SK-N-SH (cell line): ENCODE measurements around the gene RHBDD3. TPM values are rescaled to one million over a fixed set of nuclear protein-coding genes. Genes with fewer than 3 reads are reported as not detected.

Experiments used
- CTCF ChIA-PET: fragments of 300-600, 350-600 bp; formaldehyde crosslinking; extraction: SDS; loops from one replicate; lab custom pipeline; 2021; lab: Yijun Ruan, JAX
- POLR2A ChIA-PET: fragments of 350-600 bp; sonication (Branson Sonifier 250); formaldehyde crosslinking; extraction: SDS; loops from one replicate; lab custom pipeline; 2020; ENCODE audit warnings: antibody characterized with exemption, inconsistent platforms; lab: Yijun Ruan, JAX
- DNase-seq: peaks from one replicate; pipeline ENCODE4 v3.0.0; 2012
- H2AFZ ChIP-seq: fragments of 200-600 bp; sonication (generic); 2 replicates; pipeline ENCODE4 v1.8.1; 2016; ENCODE audit warnings: antibody characterized with exemption, mild to moderate bottlenecking, low read depth
- H3F3A ChIP-seq: fragments of 200-600 bp; sonication (generic); replicated peaks from 2 replicates; pipeline ENCODE3; 2016; ENCODE audit warnings: antibody characterized with exemption, mild to moderate bottlenecking; ENCODE audit not compliant: insufficient read depth
- H3K27ac ChIP-seq, 2 experiments: fragments of 200-500 bp in 1 of 2; fragments of 200-600 bp in 1 of 2; sonication (Bioruptor generic) in 1 of 2; sonication (generic), shearing (Covaris generic) in 1 of 2; 2 replicates each; pipeline versions ENCODE4 v1.5.1 to v1.6.1; 2014 to 2016; ENCODE audit warnings: low read depth in 2 of 2, inconsistent platforms in 1 of 2, low read length in 1 of 2, mild to moderate bottlenecking in 1 of 2, mixed read lengths in 1 of 2
- H3K27me3 ChIP-seq: fragments of 200-600 bp; sonication (generic), shearing (Covaris generic); 2 replicates; pipeline ENCODE4 v1.6.1; 2016; ENCODE audit warnings: mixed run types; ENCODE audit not compliant: insufficient read depth
- H3K36me3 ChIP-seq, 2 experiments: fragments of 200-500 bp in 1 of 2; fragments of 200-600 bp in 1 of 2; sonication (Bioruptor generic) in 1 of 2; sonication (generic) in 1 of 2; replicated peaks in 1 of 2; 2 replicates each; pipeline versions ENCODE3 to v1.5.1; 2014 to 2016; ENCODE audit warnings: low read length in 1 of 2, mild to moderate bottlenecking in 1 of 2; ENCODE audit not compliant: insufficient read depth in 2 of 2, control insufficient read depth in 1 of 2
- H3K4me1 ChIP-seq, 2 experiments: fragments of 200-500 bp in 1 of 2; fragments of 200-600 bp in 1 of 2; sonication (Bioruptor generic) in 1 of 2; sonication (generic), shearing (Covaris generic) in 1 of 2; 2 replicates each; pipeline versions ENCODE4 v1.5.1 to v1.6.1; 2014 to 2016; ENCODE audit warnings: low read depth in 1 of 2, low read length in 1 of 2, mixed run types in 1 of 2; ENCODE audit not compliant: insufficient read depth in 2 of 2, control insufficient read depth in 1 of 2
- H3K4me2 ChIP-seq: fragments of 200-600 bp; sonication (generic), shearing (Covaris generic); 2 replicates; pipeline ENCODE4 v1.6.1; 2017; ENCODE audit warnings: mixed run types
- H3K4me3 ChIP-seq, 2 experiments: fragments of 200-500 bp in 1 of 2; fragments of 200-600 bp in 1 of 2; sonication (Bioruptor generic) in 1 of 2; sonication (generic), shearing (Covaris generic) in 1 of 2; 2 replicates each; pipeline versions ENCODE4 v1.5.1 to v1.8.1; 2014 to 2016; ENCODE audit warnings: low read depth in 2 of 2, inconsistent platforms in 1 of 2, low read length in 1 of 2, mild to moderate bottlenecking in 1 of 2, mixed read lengths in 1 of 2, moderate library complexity in 1 of 2
- H3K79me2 ChIP-seq: fragments of 200-600 bp; sonication (generic); 2 replicates; pipeline ENCODE4 v1.8.1; 2017; ENCODE audit warnings: mild to moderate bottlenecking; ENCODE audit not compliant: insufficient read depth
- H3K9ac ChIP-seq: fragments of 200-600 bp; sonication (generic); 2 replicates; pipeline ENCODE4 v1.6.1; 2017; ENCODE audit warnings: mixed run types
- H3K9me2 ChIP-seq: fragments of 200-600 bp; sonication (generic); 2 replicates; pipeline ENCODE4 v1.6.1; 2017; ENCODE audit warnings: mixed run types
- H3K9me3 ChIP-seq: fragments of 200-600 bp; sonication (generic); 2 replicates; pipeline ENCODE4 v1.6.1; 2017; ENCODE audit warnings: mixed run types, mild to moderate bottlenecking, moderate library complexity
- H4K20me1 ChIP-seq: fragments of 200-600 bp; sonication (generic); 2 replicates; pipeline ENCODE4 v1.6.1; 2017; ENCODE audit warnings: mild to moderate bottlenecking, mixed run types; ENCODE audit not compliant: insufficient read depth
- ELF1 ChIP-seq: IDR thresholded peaks from 2 replicates; pipeline ENCODE4 v1.4.0; 2012
- EZH2phosphoT487 ChIP-seq: fragments of 200-600 bp; sonication (generic); IDR thresholded peaks from 2 replicates; pipeline ENCODE4 v1.6.1; 2017; ENCODE audit warnings: low read depth, mixed run types, mild to moderate bottlenecking, antibody characterized with exemption, moderate library complexity, borderline replicate concordance
- GABPA ChIP-seq: IDR thresholded peaks from 2 replicates; pipeline ENCODE4 v1.4.0; 2012; ENCODE audit warnings: low read depth, mild to moderate bottlenecking
- JUND ChIP-seq: IDR thresholded peaks from 2 replicates; pipeline ENCODE4 v1.4.0; 2012
- MXI1 ChIP-seq: IDR thresholded peaks from 2 replicates; pipeline ENCODE4 v1.6.1; 2012; ENCODE audit warnings: mild to moderate bottlenecking, low read depth, low read length, improper control_type of control experiment
- NFIC ChIP-seq: IDR thresholded peaks from 2 replicates; pipeline ENCODE4 v1.4.0; 2012; ENCODE audit warnings: borderline replicate concordance
- NRF1 ChIP-seq: IDR thresholded peaks from 2 replicates; pipeline ENCODE4 v1.6.1; 2012; ENCODE audit warnings: low read depth, mild to moderate bottlenecking, low read length
- SIN3A ChIP-seq: IDR thresholded peaks from 2 replicates; pipeline ENCODE4 v1.6.1; 2012; ENCODE audit warnings: low read depth, mild to moderate bottlenecking, low read length, moderate library complexity, borderline replicate concordance
- TAF1 ChIP-seq: IDR thresholded peaks from 2 replicates; pipeline ENCODE4 v1.6.1; 2012; ENCODE audit warnings: low read depth, mild to moderate bottlenecking, low read length, moderate library complexity, borderline replicate concordance
- TCF12 ChIP-seq: IDR thresholded peaks from 2 replicates; pipeline ENCODE4 v1.4.0; 2012
- TEAD4 ChIP-seq: IDR thresholded peaks from 2 replicates; pipeline ENCODE4 v1.4.0; 2012; ENCODE audit warnings: mild to moderate bottlenecking, borderline replicate concordance; ENCODE audit not compliant: insufficient read depth
- YY1 ChIP-seq: IDR thresholded peaks from 2 replicates; pipeline ENCODE4 v1.4.0; 2012; ENCODE audit warnings: low read depth, mild to moderate bottlenecking
- WGBS: methylation state at CpG from one replicate; pipeline ENCODE4 v1.1.6; 2017; ENCODE audit warnings: low lambda C conversion rate; 5-methylcytosine and 5-hydroxymethylcytosine counted together
- polyA plus RNA-seq, 3 experiments: library from polyadenylated mRNA; depleted of rRNA; stranded (reverse); fragments of >200 nt; gene quantifications; 2 replicates each; pipeline ENCODE4 v1.2.3, GENCODE V29; 2012
- TF ChIP-seq, protein P1 (sequence below): IDR thresholded peaks from 2 replicates; pipeline ENCODE4 v1.4.0; 2012; ENCODE audit warnings: low read depth
- TF ChIP-seq, protein P2 (sequence below): fragments of 150-350 bp; IDR thresholded peaks from 2 replicates; pipeline ENCODE4 v1.6.1; 2017; ENCODE audit warnings: antibody characterized with exemption, low read length, low read depth, borderline replicate concordance
- TF ChIP-seq, protein P3 (sequence below): fragments of 150-350 bp; IDR thresholded peaks from 2 replicates; pipeline ENCODE4 v1.6.1; 2016; ENCODE audit warnings: mild to moderate bottlenecking, low read depth, low read length
- TF ChIP-seq, protein P4 (sequence below): IDR thresholded peaks from 2 replicates; pipeline ENCODE4 v1.4.0; 2012; ENCODE audit warnings: low read depth, borderline replicate concordance
- TF ChIP-seq, protein P5 (sequence below): IDR thresholded peaks from 2 replicates; pipeline ENCODE4 v1.4.0; 2012; ENCODE audit warnings: low read depth, borderline replicate concordance

The RHBDD3 gene
- polyA plus RNA-seq, 1 of the 3 experiments (the other 2 are of a cell fraction): 19.0 TPM

DNA sequence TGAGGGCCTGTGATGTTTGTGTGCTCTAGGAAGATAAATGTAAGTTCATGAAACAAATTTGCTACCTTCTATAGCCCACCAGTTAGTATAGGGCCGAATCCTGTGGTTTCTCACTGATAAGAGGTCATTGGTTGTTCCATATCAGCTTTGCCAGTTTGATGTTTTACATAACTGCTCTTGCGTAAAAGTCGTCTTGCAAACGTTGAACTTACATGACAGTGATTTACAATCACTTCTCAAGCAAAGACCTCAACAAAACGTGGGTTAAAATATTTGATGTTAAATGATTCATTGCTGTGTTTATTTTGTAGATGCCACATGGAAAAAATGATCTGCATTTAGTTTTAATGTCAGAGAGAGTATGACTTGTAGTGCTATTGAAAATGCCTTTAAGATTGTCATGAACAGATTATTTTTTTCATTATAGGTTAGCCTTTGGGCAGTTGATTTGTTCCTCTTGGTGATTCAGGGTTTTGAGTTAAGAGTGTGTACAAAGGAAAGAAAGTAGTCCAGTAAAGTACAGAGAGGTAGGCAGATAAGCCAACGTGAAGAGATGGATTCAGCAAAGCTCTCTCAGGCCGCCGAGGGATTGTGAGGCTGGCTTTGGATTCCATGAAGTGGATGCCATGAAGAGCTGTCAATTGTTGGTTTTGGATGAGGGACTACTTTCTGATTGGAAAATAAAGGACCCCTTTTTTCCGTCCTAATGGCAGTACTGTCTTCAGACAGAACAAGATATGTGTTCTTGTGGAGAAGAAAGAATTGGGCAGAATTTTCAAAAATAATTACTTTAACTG, 2.9 kb upstream of the RHBDD3 start:
- Histone ChIP-seq H3K27me3 (no peaks in the 10 kb centered on the region), H3K9me2 (no peaks in the 10 kb centered on the region), H2AFZ (no peak overlapping the region), H3K4me3 (peak overlapping the region; percentile 95 to 97), H3K4me1 (peaks cover 25 to 39% of the 10 kb centered on the region in 2 experiments), H3K79me2 (peaks cover 95% of the 10 kb centered on the region), H3K4me2 (peak overlapping the region; percentile 99), H3K9me3 (no peaks in the 10 kb centered on the region), H3F3A (peaks cover 3% of the 10 kb centered on the region)
- WGBS: 35% methylated on average over 9 of the region's 9 CpGs
- POLR2A ChIA-PET: no interaction called here
- no peak for TF ChIP-seq EZH2phosphoT487
- TF ChIP-seq, protein P1, sequence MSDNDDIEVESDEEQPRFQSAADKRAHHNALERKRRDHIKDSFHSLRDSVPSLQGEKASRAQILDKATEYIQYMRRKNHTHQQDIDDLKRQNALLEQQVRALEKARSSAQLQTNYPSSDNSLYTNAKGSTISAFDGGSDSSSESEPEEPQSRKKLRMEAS: no peak
- no peak for TF ChIP-seq ELF1
- TF ChIP-seq GABPA: no peak
- no peak for TF ChIP-seq JUND
- no peak for TF ChIP-seq YY1
- no peak for TF ChIP-seq NRF1
- TF ChIP-seq, protein P2, sequence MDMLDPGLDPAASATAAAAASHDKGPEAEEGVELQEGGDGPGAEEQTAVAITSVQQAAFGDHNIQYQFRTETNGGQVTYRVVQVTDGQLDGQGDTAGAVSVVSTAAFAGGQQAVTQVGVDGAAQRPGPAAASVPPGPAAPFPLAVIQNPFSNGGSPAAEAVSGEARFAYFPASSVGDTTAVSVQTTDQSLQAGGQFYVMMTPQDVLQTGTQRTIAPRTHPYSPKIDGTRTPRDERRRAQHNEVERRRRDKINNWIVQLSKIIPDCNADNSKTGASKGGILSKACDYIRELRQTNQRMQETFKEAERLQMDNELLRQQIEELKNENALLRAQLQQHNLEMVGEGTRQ: no peak
- TF ChIP-seq, protein P3, sequence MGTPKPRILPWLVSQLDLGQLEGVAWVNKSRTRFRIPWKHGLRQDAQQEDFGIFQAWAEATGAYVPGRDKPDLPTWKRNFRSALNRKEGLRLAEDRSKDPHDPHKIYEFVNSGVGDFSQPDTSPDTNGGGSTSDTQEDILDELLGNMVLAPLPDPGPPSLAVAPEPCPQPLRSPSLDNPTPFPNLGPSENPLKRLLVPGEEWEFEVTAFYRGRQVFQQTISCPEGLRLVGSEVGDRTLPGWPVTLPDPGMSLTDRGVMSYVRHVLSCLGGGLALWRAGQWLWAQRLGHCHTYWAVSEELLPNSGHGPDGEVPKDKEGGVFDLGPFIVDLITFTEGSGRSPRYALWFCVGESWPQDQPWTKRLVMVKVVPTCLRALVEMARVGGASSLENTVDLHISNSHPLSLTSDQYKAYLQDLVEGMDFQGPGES: no peak
- TF ChIP-seq SIN3A: no peak
- TF ChIP-seq, protein P4, sequence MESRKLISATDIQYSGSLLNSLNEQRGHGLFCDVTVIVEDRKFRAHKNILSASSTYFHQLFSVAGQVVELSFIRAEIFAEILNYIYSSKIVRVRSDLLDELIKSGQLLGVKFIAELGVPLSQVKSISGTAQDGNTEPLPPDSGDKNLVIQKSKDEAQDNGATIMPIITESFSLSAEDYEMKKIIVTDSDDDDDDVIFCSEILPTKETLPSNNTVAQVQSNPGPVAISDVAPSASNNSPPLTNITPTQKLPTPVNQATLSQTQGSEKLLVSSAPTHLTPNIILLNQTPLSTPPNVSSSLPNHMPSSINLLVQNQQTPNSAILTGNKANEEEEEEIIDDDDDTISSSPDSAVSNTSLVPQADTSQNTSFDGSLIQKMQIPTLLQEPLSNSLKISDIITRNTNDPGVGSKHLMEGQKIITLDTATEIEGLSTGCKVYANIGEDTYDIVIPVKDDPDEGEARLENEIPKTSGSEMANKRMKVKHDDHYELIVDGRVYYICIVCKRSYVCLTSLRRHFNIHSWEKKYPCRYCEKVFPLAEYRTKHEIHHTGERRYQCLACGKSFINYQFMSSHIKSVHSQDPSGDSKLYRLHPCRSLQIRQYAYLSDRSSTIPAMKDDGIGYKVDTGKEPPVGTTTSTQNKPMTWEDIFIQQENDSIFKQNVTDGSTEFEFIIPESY: no peak
- no peak for TF ChIP-seq TCF12
- no peak for TF ChIP-seq NFIC
- TF ChIP-seq, protein P5, sequence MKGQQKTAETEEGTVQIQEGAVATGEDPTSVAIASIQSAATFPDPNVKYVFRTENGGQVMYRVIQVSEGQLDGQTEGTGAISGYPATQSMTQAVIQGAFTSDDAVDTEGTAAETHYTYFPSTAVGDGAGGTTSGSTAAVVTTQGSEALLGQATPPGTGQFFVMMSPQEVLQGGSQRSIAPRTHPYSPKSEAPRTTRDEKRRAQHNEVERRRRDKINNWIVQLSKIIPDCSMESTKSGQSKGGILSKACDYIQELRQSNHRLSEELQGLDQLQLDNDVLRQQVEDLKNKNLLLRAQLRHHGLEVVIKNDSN: no peak
- no peak; the same call in 1 of the 2 replicates for TF ChIP-seq MXI1
- no peak for TF ChIP-seq TAF1
- TF ChIP-seq TEAD4: no peak
- TF ChIP-seq, all 33 proteins: peak for 0
- Histone ChIP-seq H3K36me3 (peaks cover 61% of the 10 kb centered on the region in 2 experiments), H3K27ac (no peak overlapping the region; a peak in 1 of 4 replicates), H3K9ac (peak overlapping the region; percentile 99; the same call in 1 of the 2 replicates), H4K20me1 (peaks cover 71% of the 10 kb centered on the region)
- CTCF ChIA-PET: interaction anchor here (0.6 to 3.5 kb wide), 5 partner anchors 18 to 88 kb away, joined by 3 to 19 read pairs (median 4); no protein-coding TSS in a partner anchor
- no peak for DNase-seq
